Nephron (organoid): ENCODE measurements around the gene NUFIP2.

Source experiments
- H3K27ac Mint-ChIP-seq, 3 experiments: 2 replicates each; pipeline ENCODE4 v1.8.0; 2020; ENCODE audit warnings: mixed read lengths in 3 of 3, mild to moderate bottlenecking in 2 of 3, moderate library complexity in 1 of 3
- H3K27me3 Mint-ChIP-seq: 2 replicates; pipeline ENCODE4 v1.8.0; 2021; ENCODE audit warnings: low read depth, mild to moderate bottlenecking, moderate library complexity, mixed read lengths
- H3K36me3 Mint-ChIP-seq: 2 replicates; pipeline ENCODE4 v1.8.0; 2020; ENCODE audit warnings: low read depth, mixed read lengths
- H3K4me1 Mint-ChIP-seq: 2 replicates; pipeline ENCODE4 v1.8.0; 2020; ENCODE audit warnings: mixed read lengths
- H3K4me3 Mint-ChIP-seq, 3 experiments: 2 replicates each; pipeline ENCODE4 v1.8.0; 2020; ENCODE audit warnings: mild to moderate bottlenecking in 3 of 3, mixed read lengths in 3 of 3, moderate library complexity in 2 of 3
- H3K9me3 Mint-ChIP-seq: 2 replicates; pipeline ENCODE4 v1.8.0; 2020; ENCODE audit warnings: mixed read lengths
- CTCF ChIP-seq, 3 experiments: fragments of 200-600 bp; sonication (generic); IDR thresholded peaks; one replicate each; pipeline ENCODE4 v1.5.0; 2021; ENCODE audit warnings: antibody characterized with exemption in 3 of 3; ENCODE audit not compliant: unreplicated experiment in 3 of 3

The NUFIP2 gene

GRCh38 chr17:29245401-29245800, 48.5 kb downstream of the NUFIP2 start:
- no peaks in the 10 kb centered on the region for H3K4me1 Mint-ChIP-seq

GRCh38 chr17:29243792-29244191, 50.2 kb downstream of the NUFIP2 start:
- no peaks in the 10 kb centered on the region for H3K4me1 Mint-ChIP-seq
- H3K36me3 Mint-ChIP-seq = no peaks in the 10 kb centered on the region
- no peak overlapping the region for H3K27ac Mint-ChIP-seq
- TF ChIP-seq CTCF (IDR thresholded peaks at IDR 0.05; ENCODE audit: unreplicated experiment in 3 of 3) = peak in 2 of 3 experiments; percentile 8 to 34
- H3K27me3 Mint-ChIP-seq = peaks cover 4% of the 10 kb centered on the region
- H3K4me3 Mint-ChIP-seq = no peak overlapping the region
- no peaks in the 10 kb centered on the region for H3K9me3 Mint-ChIP-seq

More at GRCh38 chr17:29245401-29245800, 48.5 kb downstream of the NUFIP2 start:
- no peaks in the 10 kb centered on the region for H3K9me3 Mint-ChIP-seq
- H3K36me3 Mint-ChIP-seq = no peaks in the 10 kb centered on the region
- no peak overlapping the region for H3K27ac Mint-ChIP-seq
- H3K27me3 Mint-ChIP-seq = peaks cover 4% of the 10 kb centered on the region
- TF ChIP-seq CTCF (IDR thresholded peaks at IDR 0.05; ENCODE audit: unreplicated experiment in 3 of 3) = no peak
- no peak overlapping the region for H3K4me3 Mint-ChIP-seq

GRCh38 chr17:29242790-29243189, 51.2 kb downstream of the NUFIP2 start:
- H3K4me3 Mint-ChIP-seq = no peak overlapping the region
- H3K27me3 Mint-ChIP-seq = peaks cover 4% of the 10 kb centered on the region
- TF ChIP-seq CTCF (IDR thresholded peaks at IDR 0.05; ENCODE audit: unreplicated experiment in 3 of 3) = no peak
- H3K4me1 Mint-ChIP-seq = no peaks in the 10 kb centered on the region
- no peaks in the 10 kb centered on the region for H3K36me3 Mint-ChIP-seq
- no peak overlapping the region for H3K27ac Mint-ChIP-seq
- no peaks in the 10 kb centered on the region for H3K9me3 Mint-ChIP-seq

- H3K36me3 Mint-ChIP-seq = no peaks in the 10 kb centered on the region
- no peak for TF ChIP-seq CTCF (IDR thresholded peaks at IDR 0.05; ENCODE audit: unreplicated experiment in 3 of 3)
- no peaks in the 10 kb centered on the region for H3K9me3 Mint-ChIP-seq
- no peak overlapping the region for H3K4me3 Mint-ChIP-seq
- no peak overlapping the region for H3K27ac Mint-ChIP-seq
- H3K27me3 Mint-ChIP-seq = peaks cover 4% of the 10 kb centered on the region
- H3K4me1 Mint-ChIP-seq = no peaks in the 10 kb centered on the region
Measured at GRCh38 chr17:29242051-29242450, 51.9 kb downstream of the NUFIP2 start.

- Mint-ChIP-seq H3K27me3 (no peaks in the 10 kb centered on the region), H3K4me1 (no peaks in the 10 kb centered on the region), H3K9me3 (no peaks in the 10 kb centered on the region), H3K4me3 (no peak overlapping the region), H3K27ac (no peak overlapping the region), H3K36me3 (no peaks in the 10 kb centered on the region)
- TF ChIP-seq CTCF (IDR thresholded peaks at IDR 0.05; ENCODE audit: unreplicated experiment in 3 of 3) = no peak
Measured at GRCh38 chr17:29240968-29241963, 52.7 kb downstream of the NUFIP2 start.
